ENCODE measurements around the gene SLC22A31.

Gene SLC22A31

GRCh38 chr16:89149386-89149785 lies 51.0 kb downstream of the SLC22A31 start:
- DNase-seq (ENCODE audit: low spot score): no peak

DNA sequence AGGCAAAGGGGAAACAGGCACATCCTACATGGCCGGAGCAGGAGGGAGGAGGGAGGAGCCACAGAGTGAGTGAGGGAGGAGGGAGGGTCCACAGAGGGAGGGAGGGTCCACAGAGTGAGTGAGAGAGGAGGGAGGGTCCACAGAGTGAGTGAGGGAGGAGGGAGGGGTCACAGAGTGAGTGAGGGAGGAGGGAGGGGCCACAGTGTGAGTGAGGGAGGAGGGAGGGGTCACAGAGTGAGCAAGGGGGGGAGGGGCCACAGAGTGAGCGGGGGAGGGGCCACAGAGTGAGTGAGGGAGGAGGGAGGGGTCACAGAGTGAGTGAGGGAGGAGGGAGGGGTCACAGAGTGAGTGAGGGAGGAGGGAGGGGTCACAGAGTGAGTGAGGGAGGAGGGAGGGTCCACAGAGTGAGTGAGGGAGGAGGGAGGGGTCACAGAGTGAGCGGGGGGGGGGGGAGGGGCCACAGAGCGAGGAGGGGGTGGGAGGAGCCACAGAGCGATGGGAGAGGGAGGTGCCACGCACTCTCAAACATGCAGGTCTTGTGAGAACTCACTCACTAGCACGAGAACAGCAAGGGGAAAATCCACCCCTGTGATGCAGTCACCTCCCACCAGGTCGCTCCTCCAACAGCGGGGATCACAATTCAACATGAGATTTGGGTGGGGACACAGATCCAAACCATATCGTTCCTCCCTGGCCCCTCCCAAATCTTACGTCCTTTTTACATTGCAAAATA lies 53.1 kb downstream of the SLC22A31 start:
- no peak for DNase-seq (ENCODE audit: low spot score)

DNA sequence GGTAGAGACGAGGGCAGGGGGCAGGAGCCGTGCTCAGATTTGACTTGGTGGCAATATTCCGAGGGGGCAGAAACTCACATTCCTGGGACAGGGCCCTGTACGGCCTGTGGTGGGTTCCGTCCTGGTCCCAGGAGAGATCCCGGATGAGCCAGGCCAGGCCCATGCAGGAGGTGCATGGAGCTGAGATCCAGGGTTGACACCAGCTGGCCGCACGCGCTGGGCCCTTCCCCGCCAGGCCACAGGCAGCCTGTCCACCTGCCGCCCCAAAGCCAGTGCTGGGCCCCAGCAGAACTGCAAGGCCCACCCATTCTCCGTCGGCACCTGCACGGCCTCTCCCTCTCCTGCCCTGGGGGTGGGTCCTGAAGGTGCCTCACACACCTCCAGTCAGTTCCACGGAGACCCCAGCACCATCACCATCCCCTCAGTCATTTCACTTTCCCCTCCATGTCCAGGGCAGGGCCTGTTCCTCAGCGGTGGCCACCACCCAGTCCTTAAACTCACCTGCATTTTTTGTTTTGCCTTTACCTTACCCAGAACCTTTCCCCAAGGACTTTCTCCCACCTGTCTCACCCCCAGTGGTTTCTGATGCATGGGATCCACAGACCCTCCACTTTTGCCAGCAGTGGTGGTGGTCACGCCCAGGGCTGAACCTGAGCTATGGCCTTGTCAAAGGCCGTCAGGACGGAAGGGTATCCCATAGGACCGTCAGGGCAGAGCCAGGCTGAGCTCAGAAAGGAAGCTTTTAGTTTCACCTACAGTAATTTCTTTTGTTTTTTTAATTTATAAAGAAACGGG lies 53.9 kb downstream of the SLC22A31 start:
- DNase-seq (ENCODE audit: low spot score): no peak
